Loucy (cell line): ENCODE data around the gene STPG4.

ENCODE experiments used
- H2AFZ ChIP-seq: fragments of 200-600 bp; sonication (generic); 2 replicates; pipeline ENCODE4 v1.6.0; 2016; ENCODE audit warnings: antibody characterized with exemption, mild to moderate bottlenecking, low read length, moderate library complexity
- H3F3A ChIP-seq: fragments of 200-600 bp; 2 replicates; pipeline ENCODE4 v1.6.0; 2016; ENCODE audit warnings: antibody characterized with exemption, low read depth, mild to moderate bottlenecking
- H3K27me3 ChIP-seq: fragments of 200-600 bp; sonication (generic); 2 replicates; pipeline ENCODE4 v1.6.1; 2014; ENCODE audit warnings: low read length, mild to moderate bottlenecking; ENCODE audit not compliant: insufficient read depth, poor library complexity, severe bottlenecking
- H3K36me3 ChIP-seq: fragments of 200-600 bp; sonication (generic); 2 replicates; pipeline ENCODE4 v1.6.1; 2016; ENCODE audit warnings: low read length; ENCODE audit not compliant: insufficient read depth
- H3K4me1 ChIP-seq: fragments of 200-600 bp; sonication (generic); 2 replicates; pipeline ENCODE4 v1.5.1; 2014; ENCODE audit warnings: low read length, mild to moderate bottlenecking; ENCODE audit not compliant: insufficient read depth, poor library complexity, severe bottlenecking
- H3K4me2 ChIP-seq: fragments of 200-600 bp; sonication (generic); 2 replicates; pipeline ENCODE4 v1.6.0; 2014; ENCODE audit warnings: antibody characterized with exemption, low read length, low read depth, mild to moderate bottlenecking; ENCODE audit not compliant: poor library complexity, severe bottlenecking
- H3K4me3 ChIP-seq: fragments of 200-600 bp; sonication (generic); 2 replicates; pipeline ENCODE4 v1.5.1; 2014; ENCODE audit warnings: low read length, mild to moderate bottlenecking, mixed read lengths; ENCODE audit not compliant: poor library complexity, severe bottlenecking
- H3K79me2 ChIP-seq: fragments of 200-600 bp; sonication (generic); 2 replicates; pipeline ENCODE4 v1.6.1; 2014; ENCODE audit warnings: low read length; ENCODE audit not compliant: insufficient read depth
- H3K9ac ChIP-seq: fragments of 200-600 bp; sonication (generic); 2 replicates; pipeline ENCODE4 v1.6.0; 2014; ENCODE audit warnings: mild to moderate bottlenecking, low read depth, low read length, moderate library complexity; ENCODE audit not compliant: poor library complexity, severe bottlenecking
- H3K9me2 ChIP-seq: fragments of 200-600 bp; sonication (generic); replicated peaks from 2 replicates; pipeline ENCODE4 v1.6.1; 2016; ENCODE audit warnings: low read depth, low read length, mixed read lengths
- H3K9me3 ChIP-seq: fragments of 200-600 bp; sonication (generic); 2 replicates; pipeline ENCODE4 v1.6.1; 2014; ENCODE audit warnings: mild to moderate bottlenecking, antibody characterized with exemption, low read length, low read depth; ENCODE audit not compliant: insufficient read depth
- H4K20me1 ChIP-seq: fragments of 200-600 bp; sonication (generic); 2 replicates; pipeline ENCODE4 v1.6.0; 2014; ENCODE audit warnings: antibody characterized with exemption, low read length, mild to moderate bottlenecking; ENCODE audit not compliant: insufficient read depth, poor library complexity, severe bottlenecking
- CTCF ChIP-seq: fragments of 200-600 bp; sonication (generic); conservative IDR thresholded peaks from 2 replicates; pipeline ENCODE4 v1.5.1; 2014; ENCODE audit warnings: mild to moderate bottlenecking, antibody characterized with exemption, low read length
- EZH2phosphoT487 ChIP-seq: fragments of 200-600 bp; IDR thresholded peaks from 2 replicates; pipeline ENCODE4 v1.6.1; 2018; ENCODE audit warnings: antibody characterized with exemption, mild to moderate bottlenecking, moderate library complexity, borderline replicate concordance

The STPG4 gene

GRCh38 chr2:47161475-47161874, 6.4 kb upstream of the STPG4 start:
- TF ChIP-seq CTCF (no peak), EZH2phosphoT487 (no peak)
- Histone ChIP-seq H4K20me1 (peaks cover 79% of the 10 kb centered on the region), H3K9me2 (no peaks in the 10 kb centered on the region), H3K4me2 (no peak overlapping the region), H3K36me3 (peaks cover 93% of the 10 kb centered on the region), H3K79me2 (peaks cover 63% of the 10 kb centered on the region), H3K4me3 (no peak overlapping the region), H3K27me3 (no peaks in the 10 kb centered on the region), H3K4me1 (peaks cover 27% of the 10 kb centered on the region), H3K9ac (no peak overlapping the region), H3K9me3 (no peaks in the 10 kb centered on the region), H2AFZ (no peak overlapping the region), H3F3A (peaks cover 8% of the 10 kb centered on the region; the same call in 1 of the 2 replicates)

GRCh38 chr2:47160660-47161059, 5.6 kb upstream of the STPG4 start:
- Histone ChIP-seq H3F3A (peaks cover 8% of the 10 kb centered on the region; the same call in 1 of the 2 replicates), H3K79me2 (peaks cover 55% of the 10 kb centered on the region), H2AFZ (no peak overlapping the region), H3K27me3 (no peaks in the 10 kb centered on the region), H3K36me3 (peaks cover 91% of the 10 kb centered on the region), H3K9me2 (no peaks in the 10 kb centered on the region), H3K4me3 (no peak overlapping the region), H4K20me1 (peaks cover 71% of the 10 kb centered on the region), H3K4me2 (no peak overlapping the region), H3K9ac (no peak overlapping the region), H3K9me3 (no peaks in the 10 kb centered on the region), H3K4me1 (peaks cover 19% of the 10 kb centered on the region)
- TF ChIP-seq CTCF (no peak), EZH2phosphoT487 (no peak)

- H4K20me1 ChIP-seq: peaks cover 66% of the 10 kb centered on the region
- H3K36me3 ChIP-seq: peaks cover 86% of the 10 kb centered on the region
- no peaks in the 10 kb centered on the region for H3K9me2 ChIP-seq
- no peaks in the 10 kb centered on the region for H3K9me3 ChIP-seq
- H3K4me2 ChIP-seq: no peak overlapping the region
- no peak overlapping the region for H3K4me3 ChIP-seq
- H2AFZ ChIP-seq: no peak overlapping the region
- H3K9ac ChIP-seq: no peak overlapping the region
- TF ChIP-seq EZH2phosphoT487 (no peak), CTCF (no peak)
- peaks cover 8% of the 10 kb centered on the region; the same call in 1 of the 2 replicates for H3F3A ChIP-seq
- H3K27me3 ChIP-seq: no peaks in the 10 kb centered on the region
- H3K79me2 ChIP-seq: peaks cover 50% of the 10 kb centered on the region
- H3K4me1 ChIP-seq: peaks cover 15% of the 10 kb centered on the region
Measured at GRCh38 chr2:47160211-47160610, 5.1 kb upstream of the STPG4 start.
